ENCODE data around the gene KLHDC7B. TPM values are rescaled to one million over a fixed set of nuclear protein-coding genes. Genes with fewer than 3 reads are reported as not detected.
A peak's percentile ranks its signal among the peaks of the same experiment; 100 is the strongest.

Gene KLHDC7B
- total and polyA plus RNA-seq, 2 donors (not counting 3 experiments of a cell fraction or from before 2014, with no cell fraction given) = not detected

DNA sequence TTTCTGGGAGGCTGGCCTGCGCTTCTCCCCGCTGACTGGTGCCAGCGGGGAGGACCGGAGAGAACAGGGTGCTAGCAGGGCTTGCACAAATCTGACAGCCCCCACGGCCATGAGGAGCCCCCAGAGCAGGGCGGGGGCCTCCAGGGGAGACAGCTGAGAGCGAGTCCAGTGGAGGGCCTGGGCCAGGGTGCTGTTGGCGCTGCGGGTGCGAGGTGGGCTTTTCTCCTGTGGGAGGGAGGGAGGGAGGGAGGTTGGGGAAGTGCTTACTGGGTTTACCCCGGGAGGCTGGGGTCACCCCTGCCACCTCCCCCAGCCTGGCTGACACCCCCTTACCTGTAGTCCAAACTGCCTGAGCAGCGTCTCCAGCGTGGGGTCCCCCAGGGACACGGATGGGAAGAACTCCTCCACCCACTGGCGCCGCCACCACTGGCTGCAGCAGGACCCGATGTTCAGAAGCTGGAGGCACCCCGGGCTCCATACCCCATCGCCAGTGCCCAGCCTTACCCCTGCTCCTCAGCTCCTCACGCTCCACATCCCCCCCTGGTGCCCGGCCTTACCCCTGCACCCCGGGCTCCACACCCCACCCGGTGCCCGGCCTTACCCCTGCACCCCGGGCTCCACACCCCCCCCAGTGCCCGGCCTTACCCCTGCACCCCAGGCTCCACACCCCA is 42.1 kb upstream of the KLHDC7B start:
- TF ChIP-seq, protein P1, sequence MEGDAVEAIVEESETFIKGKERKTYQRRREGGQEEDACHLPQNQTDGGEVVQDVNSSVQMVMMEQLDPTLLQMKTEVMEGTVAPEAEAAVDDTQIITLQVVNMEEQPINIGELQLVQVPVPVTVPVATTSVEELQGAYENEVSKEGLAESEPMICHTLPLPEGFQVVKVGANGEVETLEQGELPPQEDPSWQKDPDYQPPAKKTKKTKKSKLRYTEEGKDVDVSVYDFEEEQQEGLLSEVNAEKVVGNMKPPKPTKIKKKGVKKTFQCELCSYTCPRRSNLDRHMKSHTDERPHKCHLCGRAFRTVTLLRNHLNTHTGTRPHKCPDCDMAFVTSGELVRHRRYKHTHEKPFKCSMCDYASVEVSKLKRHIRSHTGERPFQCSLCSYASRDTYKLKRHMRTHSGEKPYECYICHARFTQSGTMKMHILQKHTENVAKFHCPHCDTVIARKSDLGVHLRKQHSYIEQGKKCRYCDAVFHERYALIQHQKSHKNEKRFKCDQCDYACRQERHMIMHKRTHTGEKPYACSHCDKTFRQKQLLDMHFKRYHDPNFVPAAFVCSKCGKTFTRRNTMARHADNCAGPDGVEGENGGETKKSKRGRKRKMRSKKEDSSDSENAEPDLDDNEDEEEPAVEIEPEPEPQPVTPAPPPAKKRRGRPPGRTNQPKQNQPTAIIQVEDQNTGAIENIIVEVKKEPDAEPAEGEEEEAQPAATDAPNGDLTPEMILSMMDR (IDR thresholded peaks at IDR 0.05; ENCODE audit: extremely low read depth in 1 of 2, insufficient read depth in 1 of 2, low read depth in 1 of 2, low read length in 2 of 2) = peak in 1 of 2 donors; percentile 2
- no peak for TF ChIP-seq POLR2AphosphoS5 (IDR thresholded peaks at IDR 0.05; ENCODE audit: insufficient read depth, low read depth, low read length)
- Histone ChIP-seq H3K79me2 (ENCODE audit: control insufficient read depth, insufficient read depth, low read length) (peaks cover 16% of the 10 kb centered on the region), H2AFZ (ENCODE audit: low read depth, low read length) (no peak overlapping the region), H3K9me1 (replicated peaks; ENCODE audit: control insufficient read depth, extremely low read depth, insufficient read depth, low read length) (no peaks in the 10 kb centered on the region), H3K4me1 (ENCODE audit: control insufficient read depth, extremely low read depth, insufficient read depth, low read length) (peaks cover 7% of the 10 kb centered on the region), H3K4me2 (ENCODE audit: insufficient read depth, low read length) (no peak overlapping the region), H3K4me3 (replicated peaks in 1 of 3; ENCODE audit: insufficient read depth in 1 of 3, low read depth in 1 of 3, low read length in 3 of 3) (no peak overlapping the region), H3K9me3 (replicated peaks; ENCODE audit: control insufficient read depth, insufficient read depth, low read length) (no peaks in the 10 kb centered on the region), H3K27ac (ENCODE audit: insufficient read depth, low read depth, low read length) (no peak overlapping the region), H3K27me3 (ENCODE audit: control insufficient read depth in 2 of 2, insufficient read depth in 2 of 2, low read length in 2 of 2) (no peaks in the 10 kb centered on the region), H4K20me1 (replicated peaks; ENCODE audit: control insufficient read depth, extremely low read depth, insufficient read depth, low read length) (no peaks in the 10 kb centered on the region), H3K9ac (replicated peaks; ENCODE audit: extremely low read depth, insufficient read depth, low read length) (no peak overlapping the region), H3K36me3 (ENCODE audit: control insufficient read depth in 2 of 2, extremely low read depth in 1 of 2, insufficient read depth in 2 of 2, low read length in 2 of 2) (peaks cover 6 to 22% of the 10 kb centered on the region in 2 experiments)
- no TSS peak for BruUV-seq (replicated peaks)
- dilution Hi-C loops (cut with MboI; ENCODE audit: extremely low pct_ligation_motif_present, low sequenced_read_pairs) (no loop called here), intact Hi-C loops (cut with micrococcal nuclease) (no loop called here)
- POLR2A ChIA-PET = no interaction called here
- FAIRE-seq = no peak
- CTCF ChIA-PET = interaction anchor here (1.0 kb wide), 1 partner anchor 21 kb away, joined by 3 read pairs; no protein-coding TSS in a partner anchor
- no peak for DNase-seq (ENCODE audit: low read depth, low spot score)

DNA sequence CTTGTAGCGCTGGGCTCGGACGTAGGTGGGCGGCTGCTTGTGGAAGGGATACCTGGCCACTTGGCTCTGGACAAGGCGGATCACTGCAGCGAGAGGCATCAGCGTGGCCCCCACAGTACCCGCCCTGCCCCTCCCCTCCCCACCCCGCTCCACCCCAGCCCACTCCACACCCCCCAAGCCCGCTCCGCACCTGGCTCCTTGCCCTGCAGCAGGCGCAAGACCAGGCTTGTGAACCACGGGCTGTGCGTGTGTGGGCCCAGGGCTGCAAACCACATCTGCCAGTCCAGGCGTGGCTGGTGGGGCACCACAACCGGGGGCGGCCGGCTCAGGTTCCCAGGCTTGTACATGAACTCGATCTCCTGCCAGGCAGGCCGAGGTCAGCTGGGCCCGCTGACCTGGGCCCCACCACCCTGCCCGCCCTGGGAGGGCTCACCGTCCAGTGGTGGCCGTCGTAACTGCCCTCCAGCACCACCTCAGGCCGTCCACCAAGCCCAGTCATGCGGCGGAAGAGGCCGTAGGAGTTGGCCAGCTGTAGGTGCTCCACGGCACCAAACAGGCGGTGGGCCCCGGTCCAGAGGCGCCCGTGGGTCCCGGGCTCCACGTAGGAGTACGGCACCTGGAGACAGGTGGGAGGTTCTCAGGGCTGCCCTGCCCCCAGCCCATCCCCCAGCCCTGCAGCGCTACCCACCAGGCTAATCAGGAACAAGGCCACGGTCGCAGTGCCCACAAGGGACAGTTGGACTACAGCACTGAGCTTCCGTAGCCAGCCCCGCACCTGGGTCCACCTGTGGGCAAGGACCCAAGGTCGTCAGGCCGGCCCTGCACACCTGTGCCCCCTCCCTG is 41.1 kb upstream of the KLHDC7B start:
- intact Hi-C loops (cut with micrococcal nuclease) (no loop called here), dilution Hi-C loops (cut with MboI; ENCODE audit: extremely low pct_ligation_motif_present, low sequenced_read_pairs) (no loop called here)
- no peak for DNase-seq (ENCODE audit: low read depth, low spot score)
- Histone ChIP-seq H3K4me2 (ENCODE audit: insufficient read depth, low read length) (no peak overlapping the region), H3K9me1 (replicated peaks; ENCODE audit: control insufficient read depth, extremely low read depth, insufficient read depth, low read length) (no peaks in the 10 kb centered on the region), H3K9ac (replicated peaks; ENCODE audit: extremely low read depth, insufficient read depth, low read length) (no peak overlapping the region), H3K36me3 (ENCODE audit: control insufficient read depth in 2 of 2, extremely low read depth in 1 of 2, insufficient read depth in 2 of 2, low read length in 2 of 2) (peaks cover 6 to 22% of the 10 kb centered on the region in 2 experiments), H4K20me1 (replicated peaks; ENCODE audit: control insufficient read depth, extremely low read depth, insufficient read depth, low read length) (no peaks in the 10 kb centered on the region), H2AFZ (ENCODE audit: low read depth, low read length) (no peak overlapping the region), H3K9me3 (replicated peaks; ENCODE audit: control insufficient read depth, insufficient read depth, low read length) (no peaks in the 10 kb centered on the region), H3K27me3 (ENCODE audit: control insufficient read depth in 2 of 2, insufficient read depth in 2 of 2, low read length in 2 of 2) (no peaks in the 10 kb centered on the region), H3K79me2 (ENCODE audit: control insufficient read depth, insufficient read depth, low read length) (peaks cover 26% of the 10 kb centered on the region), H3K4me3 (replicated peaks in 1 of 3; ENCODE audit: insufficient read depth in 1 of 3, low read depth in 1 of 3, low read length in 3 of 3) (no peak overlapping the region), H3K27ac (ENCODE audit: insufficient read depth, low read depth, low read length) (no peak overlapping the region), H3K4me1 (ENCODE audit: control insufficient read depth, extremely low read depth, insufficient read depth, low read length) (peaks cover 14% of the 10 kb centered on the region)
- ChIA-PET CTCF (no interaction called here), POLR2A (no interaction called here)
- BruUV-seq (replicated peaks) = no TSS peak
- FAIRE-seq = no peak
- TF ChIP-seq, protein P2, sequence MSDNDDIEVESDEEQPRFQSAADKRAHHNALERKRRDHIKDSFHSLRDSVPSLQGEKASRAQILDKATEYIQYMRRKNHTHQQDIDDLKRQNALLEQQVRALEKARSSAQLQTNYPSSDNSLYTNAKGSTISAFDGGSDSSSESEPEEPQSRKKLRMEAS (IDR thresholded peaks at IDR 0.05; ENCODE audit: insufficient read depth, insufficient read length) = no peak
- TF ChIP-seq FOS (IDR thresholded peaks at IDR 0.05; ENCODE audit: borderline replicate concordance, insufficient read depth, low read length) (no peak), JUN (IDR thresholded peaks at IDR 0.05; ENCODE audit: borderline replicate concordance, insufficient read depth, insufficient read length, low read depth) (no peak), GATA2 (IDR thresholded peaks at IDR 0.05; ENCODE audit: insufficient read depth, insufficient read length, low read depth, low read length) (no peak), MYC (IDR thresholded peaks at IDR 0.05; ENCODE audit: low read depth, low read length) (no peak), POLR2A (IDR thresholded peaks at IDR 0.05; ENCODE audit: low read depth, low read length) (no peak), EZH2 (IDR thresholded peaks at IDR 0.05; ENCODE audit: borderline replicate concordance, low read depth, low read length, severe bottlenecking) (no peak), POLR2AphosphoS5 (IDR thresholded peaks at IDR 0.05; ENCODE audit: insufficient read depth, low read depth, low read length) (no peak)
- TF ChIP-seq, protein P1 (IDR thresholded peaks at IDR 0.05; ENCODE audit: extremely low read depth in 1 of 2, insufficient read depth in 1 of 2, low read depth in 1 of 2, low read length in 2 of 2) = no peak

All from endothelial cell of umbilical vein (primary cell).